Renal cortex interstitium (tissue), 11 donors: ENCODE measurements around the gene ASPSCR1. TPM values are rescaled to one million over a fixed set of nuclear protein-coding genes. Genes with fewer than 3 reads are reported as not detected.

Source experiments
- DNase-seq, 11 donors: peaks; one replicate each; pipeline ENCODE4 v3.0.0-alpha.2; 2013; ENCODE audit warnings: low read depth in 9 of 11, low spot score in 4 of 11; ENCODE audit errors: extremely low read depth in 1 of 11
- polyA plus RNA-seq, 3 donors: library from polyadenylated mRNA; unstranded; fragments of 120-200 nt; gene quantifications; one replicate each; pipeline ENCODE4 v1.2.1, GENCODE V29; 2013; ENCODE audit not compliant: insufficient read length in 3 of 3

The ASPSCR1 gene
- polyA plus RNA-seq, 3 donors: 20.1 to 39.0 (median 35.2) TPM

DNA sequence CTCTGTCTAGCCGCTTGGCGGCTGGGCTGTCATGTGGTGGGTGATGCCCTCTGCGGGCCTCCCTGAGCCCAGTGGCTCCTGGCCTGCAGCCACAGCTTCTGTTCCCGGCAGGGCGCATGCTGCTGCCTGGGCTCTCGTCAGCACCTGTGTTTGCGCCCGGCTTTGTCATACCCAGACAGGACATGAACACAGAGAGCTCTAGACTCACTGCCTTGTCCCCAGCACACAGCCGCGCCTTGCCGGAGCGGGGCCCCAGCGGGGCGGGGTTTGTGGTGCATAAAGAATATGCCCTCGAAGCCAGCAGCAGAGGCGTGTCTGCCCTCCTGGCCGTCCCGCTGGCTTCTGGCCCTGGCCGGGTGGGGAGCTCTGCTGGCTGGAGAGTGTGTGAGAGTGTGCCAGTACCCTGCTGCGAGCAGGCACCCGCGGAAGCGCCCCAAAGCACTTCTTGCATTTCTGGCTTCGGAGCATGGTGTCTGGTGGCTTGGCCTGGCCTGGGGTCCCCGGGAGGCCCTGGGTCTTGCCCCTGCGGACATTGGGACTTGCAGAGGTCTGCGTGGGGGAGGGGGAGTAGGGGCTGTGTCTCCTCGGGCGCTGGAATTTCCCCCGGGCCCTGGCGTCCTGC lies 14.4 kb downstream of the ASPSCR1 start:
- DNase-seq: no peak

DNA sequence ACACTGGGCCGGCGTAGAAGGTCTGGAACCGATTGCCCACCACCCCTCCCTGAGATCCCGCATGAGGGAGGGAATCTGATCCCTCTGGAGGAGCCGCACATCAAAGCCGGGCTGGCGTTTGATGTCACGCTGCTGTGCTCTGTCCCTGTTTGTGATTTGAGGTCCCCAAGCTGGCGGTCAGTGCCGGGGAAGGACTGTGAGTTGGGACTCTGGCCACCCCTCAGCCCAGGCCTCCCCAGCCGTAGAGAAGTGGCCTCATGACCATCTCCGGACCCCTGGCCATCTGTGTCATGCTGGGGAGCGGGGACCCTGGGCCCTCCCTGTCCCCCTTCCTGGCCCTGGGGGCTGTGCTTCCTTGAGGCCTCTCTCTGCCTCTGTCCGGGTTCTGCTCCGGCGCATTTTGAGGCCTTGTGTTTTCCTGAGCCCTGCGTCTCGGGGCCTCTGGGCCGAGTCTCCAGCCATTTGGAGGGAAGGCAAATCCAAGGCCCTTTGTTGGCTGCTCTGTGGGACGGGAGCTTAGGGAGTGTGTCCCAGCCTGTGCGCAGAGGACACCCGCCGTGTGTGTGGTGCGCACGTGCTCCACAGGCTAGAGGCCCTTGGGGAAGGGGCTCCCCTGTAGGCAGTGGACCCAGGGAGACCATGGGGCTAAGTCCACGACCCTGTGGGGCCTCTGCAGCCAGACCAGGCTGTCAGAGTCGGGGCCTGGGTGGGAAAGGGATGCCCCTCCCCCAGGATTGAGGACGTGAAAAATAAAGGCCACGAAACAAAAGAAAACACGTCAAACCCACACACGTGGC lies 15.1 kb downstream of the ASPSCR1 start:
- peak in 1 of 11 donors; percentile 76 for DNase-seq

DNA sequence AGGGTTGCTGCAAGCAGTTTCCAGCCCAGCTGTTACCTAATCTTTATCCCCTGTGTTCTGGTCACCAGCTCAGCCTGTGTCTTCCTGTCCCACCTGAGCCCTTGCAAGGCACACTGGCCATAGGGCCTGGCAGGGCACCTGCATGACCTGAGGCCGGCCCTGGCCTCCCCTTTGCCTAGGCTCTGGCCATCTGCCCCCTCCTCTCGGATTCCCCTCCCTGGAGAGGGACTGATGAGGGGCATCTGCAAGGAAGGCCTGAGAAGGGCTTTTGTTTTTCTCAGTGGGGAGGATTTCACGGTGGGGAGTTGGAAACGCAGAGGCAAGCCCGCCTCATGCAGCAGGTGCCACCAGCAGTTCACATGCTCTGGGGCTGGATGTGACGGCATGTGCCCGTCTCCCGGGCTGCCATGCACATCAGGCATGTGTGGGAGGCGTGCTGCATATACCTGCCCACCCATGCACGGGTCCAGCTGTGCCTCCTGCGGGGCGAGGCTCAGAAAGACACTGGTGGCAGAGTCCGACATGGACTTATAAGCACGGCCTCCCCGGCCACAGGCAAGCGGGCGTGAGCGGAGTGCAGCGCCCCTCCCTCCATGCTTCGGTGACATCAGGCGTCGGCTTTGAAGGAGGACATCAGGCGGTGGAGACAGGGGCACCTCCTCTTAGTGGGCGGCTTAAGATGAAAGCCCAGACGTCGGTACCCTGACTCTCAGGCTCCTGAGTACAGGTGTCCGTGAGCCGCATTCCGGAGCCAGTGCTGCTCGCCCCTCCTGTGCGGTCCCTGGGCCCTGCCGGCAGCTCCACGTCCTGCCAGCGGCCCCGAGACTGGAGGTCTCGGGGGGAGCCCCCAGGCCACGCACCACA lies 16.5 kb downstream of the ASPSCR1 start:
- no peak for DNase-seq

GRCh38 chr17:81994593-81995462 lies 17.4 kb downstream of the ASPSCR1 start:
- DNase-seq: no peak

- no peak for DNase-seq
Measured at GRCh38 chr17:81995463-81996231, 18.2 kb downstream of the ASPSCR1 start.

GRCh38 chr17:81996232-81996756 lies 18.9 kb downstream of the ASPSCR1 start:
- no peak for DNase-seq

- DNase-seq: no peak
Measured at GRCh38 chr17:81996757-81997441, 19.5 kb downstream of the ASPSCR1 start.

GRCh38 chr17:81998212-81998611 lies 20.8 kb downstream of the ASPSCR1 start:
- no peak for DNase-seq

- DNase-seq: no peak
Measured at GRCh38 chr17:81998691-81999438, 21.4 kb downstream of the ASPSCR1 start.

DNA sequence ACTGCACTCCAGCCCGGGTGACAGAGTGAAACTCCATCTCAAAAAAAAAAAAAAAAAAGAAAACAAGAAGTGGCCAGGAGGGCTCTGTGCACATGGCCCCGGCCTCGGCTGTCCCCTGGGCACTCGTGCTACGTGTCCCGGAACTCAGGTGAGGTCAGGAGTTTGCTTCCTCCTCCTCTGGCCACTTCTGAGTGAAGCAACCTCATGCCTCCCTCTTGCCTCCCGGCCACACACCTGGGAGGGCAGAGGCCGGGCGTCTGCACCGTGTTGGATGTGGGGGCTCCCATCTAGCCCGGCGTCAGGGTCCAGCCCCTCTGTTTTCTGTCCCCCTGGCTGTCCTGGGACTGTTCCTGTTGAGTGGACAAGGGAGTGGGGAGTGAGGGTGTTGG lies 22.2 kb downstream of the ASPSCR1 start:
- DNase-seq: no peak

DNA sequence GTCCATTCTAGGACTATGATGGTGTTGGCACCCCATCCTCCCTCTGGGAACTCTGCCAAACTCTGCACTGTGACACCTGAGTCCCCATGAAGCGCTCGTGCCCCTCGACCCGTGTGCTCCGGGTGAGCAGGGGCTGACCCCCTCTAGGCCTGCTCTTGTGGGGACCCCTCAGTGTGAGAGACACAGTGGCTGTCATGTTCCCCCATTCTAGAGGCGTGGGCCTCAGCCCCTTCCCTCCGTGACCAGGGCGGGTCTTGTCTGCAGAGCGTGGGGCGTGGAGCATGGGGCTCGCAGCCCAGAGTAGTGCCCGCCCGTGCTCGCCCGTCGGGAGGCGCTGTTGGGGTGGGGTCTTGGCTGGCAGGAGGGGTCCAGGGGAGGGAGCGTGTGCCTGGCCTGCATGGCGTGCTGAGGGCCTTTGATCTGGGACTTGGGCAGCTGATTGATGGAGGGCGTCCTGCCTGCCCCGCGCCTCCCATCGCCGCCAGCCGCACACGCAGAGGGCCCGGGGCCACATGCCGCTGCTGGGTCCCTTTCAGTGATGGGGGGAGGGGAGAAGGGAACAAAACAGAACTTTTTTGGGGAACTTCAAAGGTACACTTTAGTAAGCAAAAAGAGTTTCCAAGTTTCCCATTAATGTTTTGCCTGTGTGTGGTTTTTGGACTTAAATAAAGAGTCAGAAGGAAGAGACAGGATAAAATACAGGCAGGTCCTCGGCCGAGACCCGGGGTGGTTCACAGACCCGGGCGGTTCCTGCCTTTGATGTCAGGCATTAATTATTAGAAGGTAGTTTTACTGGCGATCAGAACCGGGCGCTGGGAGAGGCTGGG lies 22.8 kb downstream of the ASPSCR1 start:
- no peak for DNase-seq

- no peak for DNase-seq
Measured at GRCh38 chr17:82000803-82001570, 23.6 kb downstream of the ASPSCR1 start.

DNA sequence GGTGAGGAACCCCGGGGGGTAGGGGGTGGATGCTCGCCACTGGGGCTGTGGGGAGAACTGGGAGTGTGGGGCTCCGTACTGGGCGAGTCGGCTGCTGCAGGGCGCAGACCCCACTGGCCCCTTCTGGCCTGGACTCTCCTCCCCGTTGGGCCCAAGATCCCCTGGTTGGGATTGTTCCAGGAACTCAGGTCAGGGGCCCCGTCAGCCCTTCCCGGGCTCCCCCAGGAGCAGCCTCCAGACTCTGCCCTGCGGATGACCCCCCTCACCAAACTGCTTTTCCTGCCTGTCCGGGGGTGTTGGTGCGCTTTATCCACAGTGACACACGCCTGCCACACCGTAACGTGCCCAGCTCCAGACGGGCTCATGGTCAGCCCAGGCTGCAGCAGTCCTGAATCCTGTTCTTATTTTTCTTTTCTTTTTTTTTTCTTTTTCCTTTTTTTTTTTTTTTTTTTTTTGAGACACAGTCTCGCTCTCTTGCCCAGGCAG lies 24.2 kb downstream of the ASPSCR1 start:
- no peak for DNase-seq

- DNase-seq: no peak
Measured at GRCh38 chr17:82003411-82004381, 26.3 kb downstream of the ASPSCR1 start.
